GDM1 (cell line): ENCODE results near the gene KRT9.
"Not testable (repeated sequence)": the region's sequence is repeated elsewhere in the genome, so short reads cannot be mapped to it uniquely, and the experiment has no call there.

Experiments
- DNase-seq: peaks from one replicate; lab custom pipeline; 2025; lab: John Stamatoyannopoulos, UW

KRT9 gene

GRCh38 chr17:41571561-41572434 is at the start of gene KRT9:
Gene KRT9, minus strand, starts transcription at chr17:41572059. Its CDS starts 67 bp downstream, at chr17:41571992.
- DNase-seq = no peak

- not testable (repeated sequence) for DNase-seq
Observed at GRCh38 chr17:41621435-41621817, 49.6 kb upstream of the KRT9 start.

- DNase-seq = no peak
Observed at GRCh38 chr17:41620583-41621434, 49.0 kb upstream of the KRT9 start.

GRCh38 chr17:41619927-41620582 is 48.2 kb upstream of the KRT9 start:
- not testable (repeated sequence) for DNase-seq

- no peak for DNase-seq
Observed at GRCh38 chr17:41619036-41619926, 47.4 kb upstream of the KRT9 start.

- no peak for DNase-seq
Observed at GRCh38 chr17:41618341-41619035, 46.6 kb upstream of the KRT9 start.

- DNase-seq = no peak
Observed at GRCh38 chr17:41617698-41618097, 45.8 kb upstream of the KRT9 start.

- no peak for DNase-seq
Observed at GRCh38 chr17:41617136-41617535, 45.3 kb upstream of the KRT9 start.

- DNase-seq = not testable (repeated sequence)
Observed at GRCh38 chr17:41616486-41616885, 44.6 kb upstream of the KRT9 start.

GRCh38 chr17:41615454-41615853 is 43.6 kb upstream of the KRT9 start:
- no peak for DNase-seq

- not testable (repeated sequence) for DNase-seq
Observed at GRCh38 chr17:41614767-41615166, 42.9 kb upstream of the KRT9 start.

GRCh38 chr17:41614098-41614497 is 42.2 kb upstream of the KRT9 start:
- no peak for DNase-seq

- DNase-seq = no peak
Observed at GRCh38 chr17:41613277-41614082, 41.6 kb upstream of the KRT9 start.

GRCh38 chr17:41612376-41613160 is 40.7 kb upstream of the KRT9 start, which contains the start of gene KRT16:
Gene KRT16, minus strand, starts transcription at chr17:41612767. Its CDS starts 79 bp downstream, at chr17:41612688.
- not testable (repeated sequence) for DNase-seq

- DNase-seq = no peak
Observed at GRCh38 chr17:41610965-41611640, 39.2 kb upstream of the KRT9 start.

GRCh38 chr17:41610061-41610517 is 38.2 kb upstream of the KRT9 start:
- not testable (repeated sequence) for DNase-seq

- DNase-seq = not testable (repeated sequence)
Observed at GRCh38 chr17:41606930-41607329, 35.1 kb upstream of the KRT9 start.

GRCh38 chr17:41602524-41602923 is 30.7 kb upstream of the KRT9 start:
- no peak for DNase-seq
